ENCODE measurements around the gene FBXL15. TPM values are rescaled to one million over a fixed set of nuclear protein-coding genes. Genes with fewer than 3 reads are reported as not detected.

FBXL15 gene
- total and polyA plus RNA-seq, 12 donors = 6.7 to 19.2 (median 10.2) TPM

GRCh38 chr10:102400076-102400475, 20.6 kb upstream of the FBXL15 start:
- Histone ChIP-seq H3K36me3 (peaks cover 0 to 70% (median 12%) of the 10 kb centered on the region in 9 donors), H3K27ac (peak overlapping the region in 6 of 10 donors; percentile 83 to 95 (median 91)), H3K4me1 (peaks cover 7 to 42% (median 30%) of the 10 kb centered on the region in 9 donors), H3K4me3 (peak overlapping the region in 5 of 10 donors; percentile 59 to 95 (median 66)), H3K9me3 (no peaks in the 10 kb centered on the region), H3K27me3 (no peaks in the 10 kb centered on the region)
- ATAC-seq = no peak
- DNase-seq = no peak
- intact Hi-C loops (cut with DNase I) = loop anchor here in 1 of 10 donors (1.0 kb wide), 1 partner anchor 172 kb away; no protein-coding TSS in a partner anchor
- TF ChIP-seq CTCF (IDR thresholded peaks at IDR 0.05) = no peak
- WGBS, 2 donors = 88 to 90% methylated on average over 17 of the region's 17 CpGs

GRCh38 chr10:102400598-102401341, 19.9 kb upstream of the FBXL15 start:
- Histone ChIP-seq H3K36me3 (peaks cover 0 to 70% (median 12%) of the 10 kb centered on the region in 9 donors), H3K4me3 (no peak overlapping the region), H3K27me3 (no peaks in the 10 kb centered on the region), H3K27ac (no peak overlapping the region), H3K4me1 (peaks cover 7 to 41% (median 30%) of the 10 kb centered on the region in 9 donors), H3K9me3 (no peaks in the 10 kb centered on the region)
- intact Hi-C loops (cut with DNase I) = loop anchor here in 2 of 10 donors (1.0 kb wide), 2 partner anchors 172 to 232 kb away; no protein-coding TSS in a partner anchor
- no peak for TF ChIP-seq CTCF (IDR thresholded peaks at IDR 0.05)
- WGBS, 2 donors = 92 to 94% methylated on average over 22 of the region's 22 CpGs
- ATAC-seq (no peak), DNase-seq (no peak)

GRCh38 chr10:102401342-102401654, 19.3 kb upstream of the FBXL15 start:
- Histone ChIP-seq H3K27ac (no peak overlapping the region), H3K9me3 (no peaks in the 10 kb centered on the region), H3K36me3 (peaks cover 0 to 70% (median 12%) of the 10 kb centered on the region in 9 donors), H3K4me1 (peaks cover 7 to 36% (median 24%) of the 10 kb centered on the region in 9 donors), H3K4me3 (no peak overlapping the region), H3K27me3 (no peaks in the 10 kb centered on the region)
- WGBS, 2 donors = 89 to 96% methylated on average over 8 of the region's 8 CpGs
- intact Hi-C loops (cut with DNase I) = loop anchor here in 1 of 10 donors (1.0 kb wide), 1 partner anchor 233 kb away; no protein-coding TSS in a partner anchor
- no peak for ATAC-seq
- TF ChIP-seq CTCF (IDR thresholded peaks at IDR 0.05) = no peak
- DNase-seq = no peak

GRCh38 chr10:102401735-102402511, 18.7 kb upstream of the FBXL15 start:
- peaks cover 0 to 2% (median 0%) of the 10 kb centered on the region in 7 donors for H3K27me3 ChIP-seq
- no peak overlapping the region for H3K27ac ChIP-seq
- no peak for ATAC-seq
- TF ChIP-seq CTCF (IDR thresholded peaks at IDR 0.05) = no peak
- H3K4me3 ChIP-seq = no peak overlapping the region
- DNase-seq = no peak
- H3K36me3 ChIP-seq = peaks cover 0 to 64% (median 12%) of the 10 kb centered on the region in 9 donors
- H3K9me3 ChIP-seq = no peaks in the 10 kb centered on the region
- intact Hi-C loops (cut with DNase I) = loop anchor here in 1 of 10 donors (1.0 kb wide), 1 partner anchor 234 kb away; no protein-coding TSS in a partner anchor
- WGBS, 2 donors = 85 to 87% methylated on average over 17 to 18 of the region's 18 CpGs
- H3K4me1 ChIP-seq = peaks cover 7 to 30% (median 18%) of the 10 kb centered on the region in 9 donors
